ENCODE data around the gene GSTT2B.

GRCh38 chr22:23909296-23909898, 51.6 kb downstream of the GSTT2B start:
- TF ChIP-seq TAF1 (IDR thresholded peaks at IDR 0.05; ENCODE audit: low read depth) = no peak
- TF ChIP-seq, protein P1, sequence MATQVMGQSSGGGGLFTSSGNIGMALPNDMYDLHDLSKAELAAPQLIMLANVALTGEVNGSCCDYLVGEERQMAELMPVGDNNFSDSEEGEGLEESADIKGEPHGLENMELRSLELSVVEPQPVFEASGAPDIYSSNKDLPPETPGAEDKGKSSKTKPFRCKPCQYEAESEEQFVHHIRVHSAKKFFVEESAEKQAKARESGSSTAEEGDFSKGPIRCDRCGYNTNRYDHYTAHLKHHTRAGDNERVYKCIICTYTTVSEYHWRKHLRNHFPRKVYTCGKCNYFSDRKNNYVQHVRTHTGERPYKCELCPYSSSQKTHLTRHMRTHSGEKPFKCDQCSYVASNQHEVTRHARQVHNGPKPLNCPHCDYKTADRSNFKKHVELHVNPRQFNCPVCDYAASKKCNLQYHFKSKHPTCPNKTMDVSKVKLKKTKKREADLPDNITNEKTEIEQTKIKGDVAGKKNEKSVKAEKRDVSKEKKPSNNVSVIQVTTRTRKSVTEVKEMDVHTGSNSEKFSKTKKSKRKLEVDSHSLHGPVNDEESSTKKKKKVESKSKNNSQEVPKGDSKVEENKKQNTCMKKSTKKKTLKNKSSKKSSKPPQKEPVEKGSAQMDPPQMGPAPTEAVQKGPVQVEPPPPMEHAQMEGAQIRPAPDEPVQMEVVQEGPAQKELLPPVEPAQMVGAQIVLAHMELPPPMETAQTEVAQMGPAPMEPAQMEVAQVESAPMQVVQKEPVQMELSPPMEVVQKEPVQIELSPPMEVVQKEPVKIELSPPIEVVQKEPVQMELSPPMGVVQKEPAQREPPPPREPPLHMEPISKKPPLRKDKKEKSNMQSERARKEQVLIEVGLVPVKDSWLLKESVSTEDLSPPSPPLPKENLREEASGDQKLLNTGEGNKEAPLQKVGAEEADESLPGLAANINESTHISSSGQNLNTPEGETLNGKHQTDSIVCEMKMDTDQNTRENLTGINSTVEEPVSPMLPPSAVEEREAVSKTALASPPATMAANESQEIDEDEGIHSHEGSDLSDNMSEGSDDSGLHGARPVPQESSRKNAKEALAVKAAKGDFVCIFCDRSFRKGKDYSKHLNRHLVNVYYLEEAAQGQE (IDR thresholded peaks at IDR 0.05; ENCODE audit: low read depth) = no peak
- no peak for TF ChIP-seq MAX (IDR thresholded peaks at IDR 0.05)
